GM12878 (cell line): Measurements from ENCODE around the gene GNLY. TPM values are rescaled to one million over a fixed set of nuclear protein-coding genes. Genes with fewer than 3 reads are reported as not detected.

Experiments used
- ATAC-seq: fragments of 200-7000 bp; cut with Tn5 transposase; 3 replicates; pipeline ENCODE4 v1.9.1; 2020; ENCODE audit warnings: mild to moderate bottlenecking, moderate library complexity
- BruUV-seq: library from RNA; stranded (reverse); fragments of 400-500 nt; replicated peaks from 2 replicates; lab custom pipeline; 2021; lab: Mats Ljungman, UMichigan
- CTCF ChIA-PET: fragments of 300-600 bp; sonication (Branson Sonifier 250); formaldehyde crosslinking; extraction: SDS; loops from one replicate; lab custom pipeline; 2021; ENCODE audit warnings: inconsistent platforms; lab: Yijun Ruan, JAX
- POLR2A ChIA-PET: fragments of 350-600 bp; formaldehyde crosslinking; extraction: SDS; loops from one replicate; lab custom pipeline; 2021; ENCODE audit warnings: inconsistent platforms; lab: Charles Lee
- RAD21 ChIA-PET: fragments of 300-600 bp; sonication (Branson Sonifier 250); formaldehyde crosslinking; loops from one replicate; lab custom pipeline; 2023; ENCODE audit warnings: antibody characterized with exemption; ENCODE audit not compliant: unreplicated experiment; lab: Charles Lee
- SMC1A ChIA-PET: fragments of 300-600 bp; sonication (Branson Sonifier 250); formaldehyde crosslinking; loops from one replicate; lab custom pipeline; 2023; ENCODE audit not compliant: unreplicated experiment, uncharacterized antibody; lab: Charles Lee
- DNase-seq: peaks from one replicate; pipeline ENCODE4 v3.0.0-alpha.2; 2011; ENCODE audit warnings: low read depth, low spot score
- FAIRE-seq: peaks from 3 replicates; lab custom pipeline; 2011; peaks lifted over from hg19 to GRCh38; lab: Jason Lieb, UNC
- H2AFZ ChIP-seq: 2 replicates; pipeline ENCODE4 v1.6.0; 2011; ENCODE audit warnings: low read depth, low read length, control low read depth; ENCODE audit not compliant: control insufficient read depth
- H3K27ac ChIP-seq: 2 replicates; pipeline ENCODE4 v1.5.1; 2011; ENCODE audit warnings: control low read depth; ENCODE audit not compliant: control insufficient read depth, insufficient read depth
- H3K27me3 ChIP-seq, 2 experiments: replicated peaks in 1 of 2; 2 replicates each; pipeline versions ENCODE4 v1.6.0 to v1.6.1; 2011; ENCODE audit warnings: low read length in 1 of 2; ENCODE audit not compliant: control insufficient read depth in 2 of 2, insufficient read depth in 2 of 2
- H3K36me3 ChIP-seq, 2 experiments: 2 replicates each; pipeline ENCODE4 v1.5.1; 2011; ENCODE audit warnings: low read length in 1 of 2; ENCODE audit not compliant: control insufficient read depth in 2 of 2, insufficient read depth in 2 of 2
- H3K4me1 ChIP-seq: 2 replicates; pipeline ENCODE4 v1.6.1; 2011; ENCODE audit warnings: mild to moderate bottlenecking, low read length, moderate library complexity, mixed read lengths; ENCODE audit not compliant: control insufficient read depth, insufficient read depth
- H3K4me2 ChIP-seq: 2 replicates; pipeline ENCODE4 v1.6.0; 2011; ENCODE audit warnings: control low read depth; ENCODE audit not compliant: control insufficient read depth, insufficient read depth
- H3K4me3 ChIP-seq: fragments of 200-600 bp; sonication (generic); 2 replicates; pipeline ENCODE4 v1.5.1; 2016
- H3K79me2 ChIP-seq: 2 replicates; pipeline ENCODE4 v1.6.0; 2011; ENCODE audit warnings: low read length; ENCODE audit not compliant: control insufficient read depth, insufficient read depth
- H3K9ac ChIP-seq: 2 replicates; pipeline ENCODE4 v1.8.0; 2011; ENCODE audit warnings: low read length, control low read depth, mixed read lengths; ENCODE audit not compliant: control insufficient read depth, insufficient read depth
- H3K9me3 ChIP-seq: replicated peaks from 3 replicates; pipeline ENCODE4 v1.5.1; 2011; ENCODE audit warnings: mild to moderate bottlenecking, low read length; ENCODE audit not compliant: control insufficient read depth, insufficient read depth
- H4K20me1 ChIP-seq: 2 replicates; pipeline ENCODE4 v1.6.0; 2011; ENCODE audit not compliant: control insufficient read depth, insufficient read depth
- BHLHE40 ChIP-seq, 2 experiments: fragments of 450-650 bp in 1 of 2; IDR thresholded peaks; 2 replicates each; pipeline ENCODE4 v1.6.1; 2011 to 2017; ENCODE audit warnings: low read depth in 2 of 2, borderline replicate concordance in 1 of 2, improper control_type of control experiment in 1 of 2, low read length in 1 of 2, mild to moderate bottlenecking in 1 of 2
- CHD1 ChIP-seq: IDR thresholded peaks from 2 replicates; pipeline ENCODE4 v1.6.1; 2012; ENCODE audit warnings: low read depth, low read length, improper control_type of control experiment
- MTA2 ChIP-seq: fragments of 450-650 bp; IDR thresholded peaks from 2 replicates; pipeline ENCODE4 v1.6.1; 2016; ENCODE audit warnings: low read depth, mild to moderate bottlenecking, moderate library complexity
- SPI1 ChIP-seq: IDR thresholded peaks from 2 replicates; pipeline ENCODE4 v1.6.1; 2011; ENCODE audit warnings: low read depth, mild to moderate bottlenecking, low read length, moderate library complexity, borderline replicate concordance; ENCODE audit not compliant: insufficient read depth
- ZZZ3 ChIP-seq: IDR thresholded peaks from 2 replicates; pipeline ENCODE4 v1.6.1; 2011; ENCODE audit warnings: low read depth; ENCODE audit not compliant: control insufficient read depth, insufficient read length
- WGBS: methylation state at CpG from one replicate; pipeline ENCODE4 v1.1.6; 2016; ENCODE audit warnings: low lambda C conversion rate; ENCODE audit not compliant: insufficient replicate concordance, insufficient coverage; ENCODE audit errors: missing lambda C conversion rate; 5-methylcytosine and 5-hydroxymethylcytosine counted together
- in situ Hi-C: fragments of 300-500 bp; cut with MboI; formaldehyde crosslinking; loops from 9 replicates; pipeline ENCODE4 v1.14.3; 2018; ENCODE audit warnings: mixed read lengths
- intact Hi-C: fragments of 100-400 bp; cut with micrococcal nuclease; formaldehyde crosslinking; loops from one replicate; pipeline ENCODE4 v1.14.2; 2022; ENCODE audit not compliant: unreplicated experiment
- polyA plus RNA-seq, 11 experiments: library from polyadenylated mRNA; depleted of rRNA in 4 of 11; unstranded in 6 of 11; stranded (reverse) in 5 of 11; fragments of >200 nt; fragmentation: Nextera tagmentation in 4 of 11; fragmentation: Illumina TruSeq in 1 of 11; extraction: Ambion mirVana in 4 of 11; extraction: Trizol in 1 of 11; gene quantifications; 1 replicate in 1 of 11; 2 replicates in 10 of 11; pipeline versions ENCODE4 v1.2.1 to v1.2.3, GENCODE V29; 2011 to 2016; ENCODE audit warnings: inconsistent platforms in 2 of 11, missing spikeins in 2 of 11, low read depth in 1 of 11
- total RNA-seq, 4 experiments: library from RNA; depleted of rRNA in 3 of 4; stranded (reverse); fragments of >200 nt in 3 of 4; fragmentation: Illumina TruSeq in 1 of 4; extraction: Trizol in 1 of 4; gene quantifications; 2 replicates each; pipeline versions ENCODE4 v1.2.1 to v1.2.3, GENCODE V29; 2013 to 2021

Gene GNLY
- total and polyA plus RNA-seq, 10 of the 15 experiments (the other 5 are each of a cell fraction or from before 2014, with no cell fraction given), result 0.18 to 0.42 TPM; not detected in 8

DNA sequence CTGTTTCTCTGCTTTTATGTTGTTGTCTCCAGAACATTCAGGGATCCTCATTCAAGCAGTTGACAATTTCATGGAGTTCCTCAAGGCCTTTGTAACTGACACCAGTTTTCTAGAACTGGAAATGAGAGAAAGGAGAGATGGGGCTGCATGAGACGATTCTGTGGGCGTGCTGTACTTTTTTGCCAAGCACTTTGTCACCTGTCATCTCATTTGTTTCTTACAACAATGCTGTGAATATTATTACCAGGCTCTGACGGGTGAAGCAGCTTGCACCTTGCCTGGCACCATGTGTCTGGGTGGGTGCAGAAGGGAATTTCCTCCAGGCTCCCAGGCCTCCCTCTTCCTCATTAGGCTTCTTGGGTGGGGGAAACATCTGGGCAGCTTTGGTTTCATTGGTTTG lies 37.4 kb downstream of the GNLY start:
- CTCF ChIA-PET, result interaction anchor here (1.1 to 6.8 kb wide), 5 partner anchors 14 to 489 kb away, joined by 3 to 45 read pairs (median 12); no protein-coding TSS in a partner anchor
- POLR2A ChIA-PET, result interaction anchor here (0.7 to 0.9 kb wide), 3 partner anchors 9 to 268 kb away, joined by 3 to 4 read pairs (median 4); no protein-coding TSS in a partner anchor
- no peak overlapping the region for H3K4me3 ChIP-seq
- no peaks in the 10 kb centered on the region; the same call in 1 of the 2 replicates for H3K4me1 ChIP-seq
- intact Hi-C loops, result no loop called here
- ATAC-seq (peak; percentile 11; the same call in 1 of the 3 replicates), FAIRE-seq (no peak), DNase-seq (no peak)
- no peaks in the 10 kb centered on the region; the same call in 2 of the 3 replicates for H3K9me3 ChIP-seq
- 24% methylated on average over 3 of the region's 3 CpGs for WGBS
- no peaks in the 10 kb centered on the region for H3K79me2 ChIP-seq
- no peak overlapping the region for H3K4me2 ChIP-seq
- RAD21 ChIA-PET, result interaction anchor here (0.7 to 1.0 kb wide), 2 partner anchors 13 to 79 kb away, joined by 3 to 7 read pairs; no protein-coding TSS in a partner anchor
- no peak overlapping the region for H3K27ac ChIP-seq
- SMC1A ChIA-PET, result interaction anchor here (1.2 to 1.4 kb wide), 2 partner anchors 11 to 349 kb away, joined by 3 to 5 read pairs; no protein-coding TSS in a partner anchor
- TF ChIP-seq SPI1, result peak; percentile 22; the same call in 1 of the 2 replicates
- no peak for TF ChIP-seq BHLHE40 (IDR thresholded peaks at IDR 0.05; ENCODE audit: borderline replicate concordance in 1 of 2, low read depth in 2 of 2, low read length in 1 of 2)
- peak; percentile 10; the same call in 1 of the 2 replicates for TF ChIP-seq MTA2
- H2AFZ ChIP-seq, result no peak overlapping the region
- in situ Hi-C loops, result loop anchor here (10.0 kb wide), 1 partner anchor 343 kb away; no protein-coding TSS in a partner anchor
- BruUV-seq, result no TSS peak
- H3K9ac ChIP-seq, result no peak overlapping the region
- no peaks in the 10 kb centered on the region for H3K36me3 ChIP-seq
- H3K27me3 ChIP-seq, result no peaks in the 10 kb centered on the region; a peak in 1 of 4 replicates
- H4K20me1 ChIP-seq, result no peaks in the 10 kb centered on the region

DNA sequence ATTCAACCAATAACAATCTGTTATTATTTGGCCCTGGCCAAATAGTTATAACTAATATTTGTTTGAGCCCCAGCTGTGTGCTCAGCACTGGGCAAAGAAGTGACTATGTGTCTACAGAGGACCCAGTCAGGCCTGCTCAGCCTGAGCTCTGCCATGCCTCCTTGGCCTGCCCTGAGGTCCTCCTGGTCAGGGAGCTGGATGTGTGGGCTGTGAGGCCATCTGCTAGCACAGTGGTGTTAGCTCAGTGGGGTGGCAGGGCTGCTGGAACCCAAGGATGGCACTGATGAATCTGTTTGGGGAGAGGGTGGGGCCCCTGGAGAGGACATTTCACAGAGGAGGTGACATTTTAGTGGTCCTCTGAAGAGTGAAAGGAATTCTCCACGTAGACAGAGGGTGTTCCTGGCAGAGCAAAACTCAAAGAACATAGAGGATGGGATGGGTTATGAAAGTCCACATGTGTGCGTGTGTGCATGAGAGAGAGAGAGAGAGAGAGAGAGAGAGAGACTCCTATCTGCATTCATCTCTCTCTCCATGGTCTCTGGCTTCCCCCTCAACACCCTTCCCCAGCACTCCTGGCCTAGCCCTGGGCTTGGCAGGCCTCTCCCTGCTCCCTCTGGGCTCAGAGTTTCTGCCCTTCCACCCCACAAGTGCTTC lies 38.4 kb downstream of the GNLY start:
- Histone ChIP-seq H2AFZ (no peak overlapping the region), H3K4me2 (no peak overlapping the region), H3K4me1 (no peaks in the 10 kb centered on the region; the same call in 1 of the 2 replicates), H3K4me3 (no peak overlapping the region), H3K27ac (no peak overlapping the region), H3K9me3 (no peaks in the 10 kb centered on the region; the same call in 2 of the 3 replicates), H3K79me2 (no peaks in the 10 kb centered on the region), H3K36me3 (no peaks in the 10 kb centered on the region), H3K9ac (no peak overlapping the region), H4K20me1 (no peaks in the 10 kb centered on the region), H3K27me3 (no peaks in the 10 kb centered on the region; a peak in 1 of 4 replicates)
- ATAC-seq, result no peak
- POLR2A ChIA-PET, result interaction anchor here (0.6 kb wide), 1 partner anchor 77 kb away, joined by 4 read pairs; no protein-coding TSS in a partner anchor
- BruUV-seq, result no TSS peak
- intact Hi-C loops (no loop called here), in situ Hi-C loops (loop anchor here (10.0 kb wide), 1 partner anchor 342 kb away; no protein-coding TSS in a partner anchor)
- SMC1A ChIA-PET, result interaction anchor here (1.1 to 1.6 kb wide), 5 partner anchors 10 to 348 kb away, joined by 3 to 7 read pairs (median 5); no protein-coding TSS in a partner anchor
- 0% methylated on average over 1 of the region's 2 CpGs for WGBS
- RAD21 ChIA-PET, result interaction anchor here (0.7 to 1.9 kb wide), 7 partner anchors 9 to 88 kb away, joined by 3 to 7 read pairs (median 6); no protein-coding TSS in a partner anchor
- TF ChIP-seq CHD1 (no peak), ZZZ3 (peak; percentile 60)
- no peak for DNase-seq
- no peak for FAIRE-seq
- CTCF ChIA-PET, result interaction anchor here (1.1 to 6.8 kb wide), 6 partner anchors 13 to 488 kb away, joined by 3 to 45 read pairs (median 10); no protein-coding TSS in a partner anchor
